ENCODE results near the gene TRIM44.

TRIM44 gene

DNA sequence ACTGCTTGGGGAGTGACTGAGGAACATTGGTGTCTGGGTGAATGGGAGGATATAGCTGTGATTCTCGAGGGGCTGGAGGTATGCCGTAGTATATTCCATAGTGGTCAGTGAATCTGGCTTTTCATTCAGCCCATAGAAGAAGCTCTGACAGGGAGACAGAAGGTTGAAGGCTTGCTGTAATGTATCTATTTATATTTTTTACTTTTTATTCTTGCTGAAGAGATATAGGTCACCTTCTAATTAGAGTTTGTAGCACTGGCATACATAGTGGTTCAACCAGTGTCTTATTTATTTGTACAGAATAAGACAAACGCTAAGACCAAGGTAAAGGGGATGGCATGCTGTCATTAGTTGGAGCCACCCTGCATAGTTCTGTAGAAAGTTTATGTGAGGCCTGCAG, 10.0 kb downstream of the TRIM44 start:
- Histone ChIP-seq H3K4me3 (no peak overlapping the region), H4K20me1 (peaks cover 18 to 94% (median 61%) of the 10 kb centered on the region in 11 experiments; a peak in 17 of 22 replicates), H3K9me3 (replicated peaks in 1 of 11) (peaks cover 11 to 30% (median 23%) of the 10 kb centered on the region in 11 experiments), H3K27ac (no peak overlapping the region), H3K4me1 (peaks cover 11 to 27% (median 20%) of the 10 kb centered on the region in 10 experiments; a peak in 18 of 20 replicates), H3K27me3 (no peaks in the 10 kb centered on the region), H3K36me3 (peaks cover 20 to 52% (median 38%) of the 10 kb centered on the region in 11 experiments), H3K4me2 (no peak overlapping the region), H3K9ac (no peak overlapping the region)
- TF ChIP-seq Cebpa-rat (IDR thresholded peaks at IDR 0.05): no peak

DNA sequence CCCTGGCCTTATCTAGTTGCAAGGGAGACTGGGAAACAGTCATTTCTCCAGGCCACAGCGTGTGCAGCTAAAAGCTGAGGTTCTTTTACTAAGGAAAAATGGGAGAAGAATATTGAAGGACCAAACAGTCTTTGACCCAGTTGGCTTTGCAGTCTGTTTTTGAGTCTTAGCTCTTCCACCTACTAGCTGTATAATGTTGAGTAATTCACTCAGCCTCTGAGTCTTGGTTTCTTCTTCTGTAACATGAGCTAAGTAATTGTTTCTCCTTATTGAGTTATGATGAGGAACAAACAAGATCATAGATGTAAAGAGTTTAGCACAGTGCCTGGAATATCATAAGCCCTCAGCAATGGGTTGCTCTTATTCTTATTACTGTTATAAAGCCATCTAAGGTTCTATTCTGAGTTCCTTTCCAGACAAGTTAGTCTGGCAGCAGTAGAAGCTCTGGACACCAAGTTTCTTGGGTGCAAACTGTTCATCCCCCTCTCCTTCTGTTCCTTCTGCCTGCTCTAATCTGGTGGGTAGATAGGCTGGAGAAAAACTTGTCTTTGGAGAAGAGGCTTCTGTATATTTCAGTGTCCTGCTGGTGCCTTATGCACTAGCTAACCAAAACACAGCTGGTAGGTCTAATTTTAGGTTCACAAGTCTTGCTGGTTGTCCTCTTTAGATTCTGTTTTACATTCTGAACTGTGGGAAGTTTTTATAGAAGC, 13.5 kb downstream of the TRIM44 start:
- TF ChIP-seq Cebpa-rat (IDR thresholded peaks at IDR 0.05): no peak; a peak in 1 of 22 replicates
- H3K4me3 ChIP-seq: no peak overlapping the region
- no peak overlapping the region for H3K27ac ChIP-seq
- peaks cover 11 to 47% (median 31%) of the 10 kb centered on the region in 10 experiments; a peak in 18 of 20 replicates for H3K4me1 ChIP-seq
- peak overlapping the region; percentile 2 to 56 (median 39); a peak in 18 of 22 replicates for H3K4me2 ChIP-seq
- H3K36me3 ChIP-seq: peaks cover 0 to 31% (median 15%) of the 10 kb centered on the region in 11 experiments; a peak in 10 of 22 replicates
- 0 out of 22 replicates have a peak, but pooled peaks cover 0 to 3% (median 0%) of the 10 kb centered on the region in 11 experiments for H3K9me3 ChIP-seq (replicated peaks in 1 of 11)
- peak overlapping the region in 1 of 11 experiments; percentile 10; a peak in 1 of 22 replicates for H3K9ac ChIP-seq
- no peaks in the 10 kb centered on the region for H3K27me3 ChIP-seq
- peaks cover 21 to 97% (median 83%) of the 10 kb centered on the region in 11 experiments; a peak in 19 of 22 replicates for H4K20me1 ChIP-seq

DNA sequence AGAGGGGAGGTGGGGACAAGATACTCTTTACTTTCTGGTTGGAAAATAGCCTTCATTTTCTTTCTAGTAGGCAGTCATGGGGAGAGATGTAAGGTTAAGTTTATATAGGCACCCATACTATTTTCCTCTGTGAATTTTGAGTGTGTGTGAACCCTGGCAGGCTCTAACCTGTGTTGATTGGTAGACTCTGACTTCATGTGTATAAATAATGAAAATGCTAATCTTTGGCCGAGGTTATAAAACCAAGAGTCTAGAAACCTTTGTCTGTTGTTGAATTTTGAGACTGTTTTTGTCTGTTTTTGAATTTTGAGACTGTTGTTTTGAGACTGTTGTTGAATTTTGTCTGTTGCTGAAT, 14.0 kb downstream of the TRIM44 start:
- no peak overlapping the region for H3K27ac ChIP-seq
- peak overlapping the region in 8 of 11 experiments; percentile 6 to 56 (median 42); a peak in 14 of 22 replicates for H3K4me2 ChIP-seq
- no peak overlapping the region for H3K4me3 ChIP-seq
- H3K4me1 ChIP-seq: peaks cover 14 to 52% (median 32%) of the 10 kb centered on the region in 10 experiments; a peak in 18 of 20 replicates
- peaks cover 25 to 97% (median 87%) of the 10 kb centered on the region in 11 experiments; a peak in 19 of 22 replicates for H4K20me1 ChIP-seq
- no peak for TF ChIP-seq Cebpa-rat (IDR thresholded peaks at IDR 0.05)
- H3K9me3 ChIP-seq (replicated peaks in 1 of 11): 0 out of 22 replicates have a peak, but pooled peaks cover 0 to 3% (median 0%) of the 10 kb centered on the region in 11 experiments
- H3K36me3 ChIP-seq: peaks cover 0 to 31% (median 15%) of the 10 kb centered on the region in 11 experiments; a peak in 10 of 22 replicates
- H3K9ac ChIP-seq: peak overlapping the region in 1 of 11 experiments; percentile 10; a peak in 1 of 22 replicates
- H3K27me3 ChIP-seq: no peaks in the 10 kb centered on the region

GRCh38 chr11:35677904-35678303, 15.3 kb downstream of the TRIM44 start:
- peaks cover 35 to 97% (median 87%) of the 10 kb centered on the region in 11 experiments; a peak in 19 of 22 replicates for H4K20me1 ChIP-seq
- H3K4me3 ChIP-seq: no peak overlapping the region
- peak overlapping the region in 3 of 11 experiments; percentile 3 to 15 (median 8); a peak in 5 of 22 replicates for H3K4me2 ChIP-seq
- no peak for TF ChIP-seq Cebpa-rat (IDR thresholded peaks at IDR 0.05)
- H3K9me3 ChIP-seq (replicated peaks in 1 of 11): no peaks in the 10 kb centered on the region
- H3K27me3 ChIP-seq: no peaks in the 10 kb centered on the region
- no peak overlapping the region for H3K27ac ChIP-seq
- H3K4me1 ChIP-seq: peaks cover 25 to 65% (median 45%) of the 10 kb centered on the region in 10 experiments
- H3K9ac ChIP-seq: no peak overlapping the region
- peaks cover 0 to 27% (median 13%) of the 10 kb centered on the region in 11 experiments; a peak in 9 of 22 replicates for H3K36me3 ChIP-seq

GRCh38 chr11:35678471-35678870, 15.9 kb downstream of the TRIM44 start:
- H3K9ac ChIP-seq: no peak overlapping the region
- H3K9me3 ChIP-seq (replicated peaks in 1 of 11): no peaks in the 10 kb centered on the region
- peak overlapping the region in 1 of 11 experiments; percentile 3; a peak in 3 of 22 replicates for H3K4me2 ChIP-seq
- H4K20me1 ChIP-seq: peaks cover 36 to 97% (median 87%) of the 10 kb centered on the region in 11 experiments; a peak in 19 of 22 replicates
- no peak overlapping the region for H3K4me3 ChIP-seq
- H3K36me3 ChIP-seq: peaks cover 0 to 25% (median 9%) of the 10 kb centered on the region in 11 experiments; a peak in 9 of 22 replicates
- no peak for TF ChIP-seq Cebpa-rat (IDR thresholded peaks at IDR 0.05)
- no peak overlapping the region for H3K27ac ChIP-seq
- peaks cover 29 to 71% (median 51%) of the 10 kb centered on the region in 10 experiments for H3K4me1 ChIP-seq
- H3K27me3 ChIP-seq: no peaks in the 10 kb centered on the region

DNA sequence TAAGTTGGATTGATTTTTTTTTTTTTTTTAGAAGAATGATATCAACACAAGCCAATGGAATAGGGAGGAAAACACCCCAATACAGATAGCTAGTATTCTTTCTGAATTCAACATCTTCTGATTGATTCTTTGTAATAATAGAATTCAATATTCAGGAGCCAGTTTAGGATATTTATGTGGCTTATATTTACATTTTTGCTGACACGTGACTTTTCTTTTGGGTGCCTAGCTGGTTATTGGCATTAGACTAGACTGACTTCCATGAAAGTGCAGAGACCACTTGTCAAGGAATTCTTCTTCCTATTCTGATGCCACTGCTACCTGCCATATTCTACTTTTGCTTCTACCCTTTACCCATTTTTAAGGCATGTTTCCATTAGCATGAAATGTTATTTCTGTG, 16.4 kb downstream of the TRIM44 start:
- H3K4me1 ChIP-seq: peaks cover 34 to 76% (median 56%) of the 10 kb centered on the region in 10 experiments
- H3K4me2 ChIP-seq: no peak overlapping the region; a peak in 1 of 22 replicates
- peaks cover 0 to 25% (median 8%) of the 10 kb centered on the region in 11 experiments; a peak in 9 of 22 replicates for H3K36me3 ChIP-seq
- H3K9ac ChIP-seq: no peak overlapping the region
- H3K27ac ChIP-seq: no peak overlapping the region
- H3K9me3 ChIP-seq (replicated peaks in 1 of 11): no peaks in the 10 kb centered on the region
- H3K4me3 ChIP-seq: no peak overlapping the region
- TF ChIP-seq Cebpa-rat (IDR thresholded peaks at IDR 0.05): no peak
- peaks cover 32 to 97% (median 87%) of the 10 kb centered on the region in 11 experiments; a peak in 20 of 22 replicates for H4K20me1 ChIP-seq
- no peaks in the 10 kb centered on the region for H3K27me3 ChIP-seq

DNA sequence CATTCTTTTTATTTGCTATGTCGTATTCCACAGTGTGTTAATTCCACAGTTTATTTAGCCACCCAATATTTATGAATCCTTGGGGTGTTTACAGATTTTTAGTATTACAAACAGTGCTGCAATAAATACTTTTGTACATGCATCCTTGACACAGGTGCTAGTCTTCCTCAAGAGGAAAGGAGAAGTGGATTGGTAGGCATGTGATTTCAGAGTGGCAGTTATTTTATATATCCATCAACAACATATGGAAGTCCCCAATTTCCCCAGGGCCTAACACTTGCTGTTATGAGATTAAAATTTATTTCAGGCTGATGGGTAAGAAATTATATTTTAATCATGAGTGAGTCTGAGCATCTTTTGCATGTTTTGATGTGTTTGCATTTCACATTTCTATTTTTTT, 17.9 kb downstream of the TRIM44 start:
- H3K27me3 ChIP-seq: no peaks in the 10 kb centered on the region
- peak overlapping the region in 5 of 11 experiments; percentile 35 to 57 (median 41); a peak in 6 of 22 replicates for H3K4me2 ChIP-seq
- H4K20me1 ChIP-seq: peaks cover 29 to 97% (median 79%) of the 10 kb centered on the region in 11 experiments; a peak in 20 of 22 replicates
- no peak for TF ChIP-seq Cebpa-rat (IDR thresholded peaks at IDR 0.05)
- peaks cover 35 to 73% (median 53%) of the 10 kb centered on the region in 10 experiments for H3K4me1 ChIP-seq
- no peak overlapping the region for H3K4me3 ChIP-seq
- no peak overlapping the region for H3K9ac ChIP-seq
- H3K9me3 ChIP-seq (replicated peaks in 1 of 11): no peaks in the 10 kb centered on the region
- peaks cover 6 to 35% (median 16%) of the 10 kb centered on the region in 11 experiments for H3K36me3 ChIP-seq
- no peak overlapping the region for H3K27ac ChIP-seq

DNA sequence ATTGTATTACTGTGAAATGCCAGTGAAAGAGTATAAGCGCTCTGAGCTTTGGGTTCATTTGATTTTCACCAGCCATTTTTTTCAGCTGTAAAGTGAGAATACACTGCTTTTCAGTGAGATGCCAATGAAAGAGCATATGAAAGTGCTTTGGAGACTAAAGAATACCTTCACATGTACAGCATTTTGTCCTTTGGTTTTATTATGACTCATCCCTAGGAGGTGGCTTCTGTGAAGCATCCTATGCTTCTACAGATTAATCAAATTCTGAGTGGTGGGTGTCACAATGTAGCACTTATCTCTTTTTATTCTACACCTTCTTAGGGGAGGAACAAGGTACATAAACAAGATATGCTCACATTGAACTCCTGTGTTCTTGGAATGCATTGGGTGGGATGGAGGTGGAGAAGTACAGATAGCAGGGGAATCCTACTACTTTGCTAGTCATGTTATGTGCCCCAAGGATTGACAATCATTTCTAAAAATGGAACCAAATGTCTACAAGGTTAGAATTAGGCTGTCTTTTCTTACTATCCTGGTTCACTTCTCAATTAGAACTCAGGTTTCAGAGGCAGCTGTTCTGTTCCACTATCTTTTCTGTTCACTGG, 18.7 kb downstream of the TRIM44 start:
- Histone ChIP-seq H3K4me2 (peak overlapping the region in 5 of 11 experiments; percentile 3 to 57 (median 41); a peak in 5 of 22 replicates), H3K4me3 (no peak overlapping the region), H3K36me3 (peaks cover 14 to 43% (median 24%) of the 10 kb centered on the region in 11 experiments), H3K4me1 (peaks cover 28 to 66% (median 46%) of the 10 kb centered on the region in 10 experiments), H3K27me3 (no peaks in the 10 kb centered on the region), H4K20me1 (peaks cover 21 to 95% (median 72%) of the 10 kb centered on the region in 11 experiments; a peak in 20 of 22 replicates), H3K27ac (no peak overlapping the region), H3K9me3 (replicated peaks in 1 of 11) (no peaks in the 10 kb centered on the region), H3K9ac (no peak overlapping the region)
- TF ChIP-seq Cebpa-rat (IDR thresholded peaks at IDR 0.05): no peak
